GM19240 (cell line): ENCODE measurements around the gene PARM1.
"Not testable (repeated sequence)": the region's sequence is repeated elsewhere in the genome, so short reads cannot be mapped to it uniquely, and the experiment has no call there.

Experiments
- DNase-seq: peaks from one replicate; pipeline ENCODE4 v3.0.0; 2011; ENCODE audit warnings: low spot score; ENCODE audit not compliant: insufficient read length

Gene PARM1

GRCh38 chr4:74982546-74983252, 49.8 kb downstream of the PARM1 start:
- DNase-seq = no peak

- no peak for DNase-seq
These were observed 50.3 kb downstream of the PARM1 start for GRCh38 chr4:74983253-74983635.

- no peak for DNase-seq
These were observed 57.5 kb downstream of the PARM1 start for GRCh38 chr4:74990276-74990875.

- DNase-seq = not testable (repeated sequence)
These were observed 61.5 kb downstream of the PARM1 start for GRCh38 chr4:74994436-74994835.

GRCh38 chr4:74996996-74997395, 64.1 kb downstream of the PARM1 start:
- DNase-seq = no peak

GRCh38 chr4:74997948-74998729, 65.2 kb downstream of the PARM1 start:
- no peak for DNase-seq

GRCh38 chr4:74999714-75000309, 66.9 kb downstream of the PARM1 start:
- DNase-seq = no peak

GRCh38 chr4:75001871-75002270, 69.0 kb downstream of the PARM1 start:
- DNase-seq = no peak

GRCh38 chr4:75002381-75002780, 69.5 kb downstream of the PARM1 start:
- no peak for DNase-seq

GRCh38 chr4:75003979-75004378, 71.1 kb downstream of the PARM1 start:
- no peak for DNase-seq

- DNase-seq = no peak
These were observed 72.1 kb downstream of the PARM1 start for GRCh38 chr4:75004755-75005668.

- DNase-seq = no peak
These were observed 72.8 kb downstream of the PARM1 start for GRCh38 chr4:75005727-75006126.

GRCh38 chr4:75007891-75008290, 75.0 kb downstream of the PARM1 start:
- no peak for DNase-seq

GRCh38 chr4:75009138-75009537, 76.2 kb downstream of the PARM1 start:
- no peak for DNase-seq

- DNase-seq = no peak
These were observed 78.3 kb downstream of the PARM1 start for GRCh38 chr4:75011131-75011795.

GRCh38 chr4:75015627-75016026, 82.7 kb downstream of the PARM1 start:
- DNase-seq = no peak

GRCh38 chr4:75016472-75016871, 83.6 kb downstream of the PARM1 start:
- no peak for DNase-seq

- no peak for DNase-seq
These were observed 86.0 kb downstream of the PARM1 start for GRCh38 chr4:75018811-75019479.

- no peak for DNase-seq
These were observed 92.5 kb downstream of the PARM1 start for GRCh38 chr4:75025431-75025830.
